Measurements from ENCODE around the gene TMEM45A. TPM values are rescaled to one million over a fixed set of nuclear protein-coding genes. Genes with fewer than 3 reads are reported as not detected.

The TMEM45A gene
- total and polyA plus RNA-seq, 2 donors (not counting 3 experiments of a cell fraction or from before 2014, with no cell fraction given), result 5.6 to 8.6 TPM

DNA sequence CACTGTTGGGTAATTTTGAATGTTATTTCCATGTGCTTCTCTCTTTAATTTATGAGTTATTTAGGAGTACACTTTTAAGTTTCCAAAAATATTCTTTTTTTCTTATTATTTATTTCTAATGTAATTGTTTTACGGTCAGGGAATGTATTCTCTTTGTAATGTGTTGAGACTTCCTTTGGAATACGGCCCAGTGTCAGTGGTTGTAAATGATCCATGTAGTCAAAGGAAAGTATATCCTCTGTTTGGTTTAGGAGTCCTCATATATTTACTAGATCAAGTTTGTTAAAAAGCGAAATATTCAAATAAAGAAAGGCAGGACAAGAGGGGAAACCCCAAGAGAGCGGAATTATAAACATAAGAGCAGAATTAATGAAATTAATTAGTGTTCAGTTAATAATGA lies 68.0 kb downstream of the TMEM45A start:
- TF ChIP-seq JUN (IDR thresholded peaks at IDR 0.05; ENCODE audit: borderline replicate concordance, insufficient read depth, insufficient read length, low read depth) (no peak), MYC (IDR thresholded peaks at IDR 0.05; ENCODE audit: low read depth, low read length) (no peak), FOS (IDR thresholded peaks at IDR 0.05; ENCODE audit: borderline replicate concordance, insufficient read depth, low read length) (no peak), GATA2 (IDR thresholded peaks at IDR 0.05; ENCODE audit: insufficient read depth, insufficient read length, low read depth, low read length) (no peak), POLR2A (IDR thresholded peaks at IDR 0.05; ENCODE audit: low read depth, low read length) (no peak), POLR2AphosphoS5 (IDR thresholded peaks at IDR 0.05; ENCODE audit: insufficient read depth, low read depth, low read length) (no peak), EZH2 (IDR thresholded peaks at IDR 0.05; ENCODE audit: borderline replicate concordance, low read depth, low read length, severe bottlenecking) (no peak)
- TF ChIP-seq, protein P1, sequence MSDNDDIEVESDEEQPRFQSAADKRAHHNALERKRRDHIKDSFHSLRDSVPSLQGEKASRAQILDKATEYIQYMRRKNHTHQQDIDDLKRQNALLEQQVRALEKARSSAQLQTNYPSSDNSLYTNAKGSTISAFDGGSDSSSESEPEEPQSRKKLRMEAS (IDR thresholded peaks at IDR 0.05; ENCODE audit: insufficient read depth, insufficient read length), result no peak
- TF ChIP-seq, protein P2, sequence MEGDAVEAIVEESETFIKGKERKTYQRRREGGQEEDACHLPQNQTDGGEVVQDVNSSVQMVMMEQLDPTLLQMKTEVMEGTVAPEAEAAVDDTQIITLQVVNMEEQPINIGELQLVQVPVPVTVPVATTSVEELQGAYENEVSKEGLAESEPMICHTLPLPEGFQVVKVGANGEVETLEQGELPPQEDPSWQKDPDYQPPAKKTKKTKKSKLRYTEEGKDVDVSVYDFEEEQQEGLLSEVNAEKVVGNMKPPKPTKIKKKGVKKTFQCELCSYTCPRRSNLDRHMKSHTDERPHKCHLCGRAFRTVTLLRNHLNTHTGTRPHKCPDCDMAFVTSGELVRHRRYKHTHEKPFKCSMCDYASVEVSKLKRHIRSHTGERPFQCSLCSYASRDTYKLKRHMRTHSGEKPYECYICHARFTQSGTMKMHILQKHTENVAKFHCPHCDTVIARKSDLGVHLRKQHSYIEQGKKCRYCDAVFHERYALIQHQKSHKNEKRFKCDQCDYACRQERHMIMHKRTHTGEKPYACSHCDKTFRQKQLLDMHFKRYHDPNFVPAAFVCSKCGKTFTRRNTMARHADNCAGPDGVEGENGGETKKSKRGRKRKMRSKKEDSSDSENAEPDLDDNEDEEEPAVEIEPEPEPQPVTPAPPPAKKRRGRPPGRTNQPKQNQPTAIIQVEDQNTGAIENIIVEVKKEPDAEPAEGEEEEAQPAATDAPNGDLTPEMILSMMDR (IDR thresholded peaks at IDR 0.05; ENCODE audit: extremely low read depth in 1 of 2, insufficient read depth in 1 of 2, low read depth in 1 of 2, low read length in 2 of 2), result no peak
- Histone ChIP-seq H3K9ac (replicated peaks; ENCODE audit: extremely low read depth, insufficient read depth, low read length) (no peak overlapping the region), H3K27ac (ENCODE audit: insufficient read depth, low read depth, low read length) (no peak overlapping the region), H4K20me1 (replicated peaks; ENCODE audit: control insufficient read depth, extremely low read depth, insufficient read depth, low read length) (no peaks in the 10 kb centered on the region), H3K27me3 (ENCODE audit: control insufficient read depth in 2 of 2, insufficient read depth in 2 of 2, low read length in 2 of 2) (no peaks in the 10 kb centered on the region), H3K79me2 (ENCODE audit: control insufficient read depth, insufficient read depth, low read length) (no peaks in the 10 kb centered on the region), H3K9me3 (replicated peaks; ENCODE audit: control insufficient read depth, insufficient read depth, low read length) (no peaks in the 10 kb centered on the region), H3K4me3 (replicated peaks in 1 of 3; ENCODE audit: insufficient read depth in 1 of 3, low read depth in 1 of 3, low read length in 3 of 3) (no peak overlapping the region), H3K36me3 (ENCODE audit: control insufficient read depth in 2 of 2, extremely low read depth in 1 of 2, insufficient read depth in 2 of 2, low read length in 2 of 2) (no peaks in the 10 kb centered on the region), H3K9me1 (replicated peaks; ENCODE audit: control insufficient read depth, extremely low read depth, insufficient read depth, low read length) (no peaks in the 10 kb centered on the region), H3K4me2 (ENCODE audit: insufficient read depth, low read length) (no peak overlapping the region), H2AFZ (ENCODE audit: low read depth, low read length) (no peak overlapping the region), H3K4me1 (ENCODE audit: control insufficient read depth, extremely low read depth, insufficient read depth, low read length) (peaks cover 5% of the 10 kb centered on the region)
- intact Hi-C loops (cut with micrococcal nuclease) (no loop called here), dilution Hi-C loops (cut with MboI; ENCODE audit: extremely low pct_ligation_motif_present, low sequenced_read_pairs) (no loop called here)
- FAIRE-seq (no peak), DNase-seq (ENCODE audit: low read depth, low spot score) (no peak)
- ChIA-PET POLR2A (no interaction called here), CTCF (no interaction called here)
- BruUV-seq (replicated peaks), result no TSS peak
